NCI-H526 (cell line): Measurements from ENCODE around the gene MCUR1.
"Not testable (repeated sequence)": the region's sequence is repeated elsewhere in the genome, so short reads cannot be mapped to it uniquely, and the experiment has no call there.

Experiments
- DNase-seq, 2 experiments: peaks; one replicate each; lab custom pipeline; 2025; lab: John Stamatoyannopoulos, UW

Gene MCUR1

DNA sequence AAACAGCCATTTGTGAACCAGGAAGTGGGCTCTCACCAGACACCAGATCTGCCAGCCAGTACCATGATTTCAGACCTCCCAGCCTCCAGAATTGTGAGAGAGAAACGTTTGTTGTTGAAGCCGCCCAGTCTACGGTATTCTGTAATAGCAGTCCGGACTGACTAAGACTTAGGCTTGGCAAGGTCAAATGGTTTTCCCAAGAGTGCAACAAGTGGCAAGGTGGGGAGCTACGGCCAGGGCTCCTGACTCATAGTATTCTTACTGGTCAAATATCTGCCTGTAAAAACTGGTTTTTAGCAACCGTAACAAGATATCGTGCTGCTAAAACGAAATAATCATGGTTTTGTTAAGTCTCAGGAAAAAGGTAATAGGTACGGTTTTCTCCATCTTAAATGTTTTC lies 37.8 kb downstream of the MCUR1 start:
- no peak for DNase-seq

DNA sequence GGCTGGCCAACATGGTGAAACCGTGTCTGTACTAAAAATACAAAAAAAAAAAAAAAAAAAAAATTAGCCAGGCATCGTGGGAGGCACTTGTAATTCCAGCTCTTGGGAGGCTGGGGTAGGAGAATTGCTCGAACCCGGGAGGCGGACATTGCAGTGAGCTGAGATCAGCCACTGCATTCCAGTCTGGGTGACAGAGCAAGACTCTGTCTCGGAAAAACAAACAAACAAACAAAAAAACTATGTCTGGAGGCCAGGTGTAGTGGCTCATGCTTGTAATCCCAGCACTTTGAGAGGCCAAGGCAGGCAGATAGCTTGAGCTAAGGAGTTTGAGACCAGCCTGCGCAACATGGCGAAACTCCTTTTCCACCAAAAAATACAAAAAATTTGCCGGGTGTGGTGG lies 38.9 kb downstream of the MCUR1 start:
- DNase-seq = not testable (repeated sequence)

DNA sequence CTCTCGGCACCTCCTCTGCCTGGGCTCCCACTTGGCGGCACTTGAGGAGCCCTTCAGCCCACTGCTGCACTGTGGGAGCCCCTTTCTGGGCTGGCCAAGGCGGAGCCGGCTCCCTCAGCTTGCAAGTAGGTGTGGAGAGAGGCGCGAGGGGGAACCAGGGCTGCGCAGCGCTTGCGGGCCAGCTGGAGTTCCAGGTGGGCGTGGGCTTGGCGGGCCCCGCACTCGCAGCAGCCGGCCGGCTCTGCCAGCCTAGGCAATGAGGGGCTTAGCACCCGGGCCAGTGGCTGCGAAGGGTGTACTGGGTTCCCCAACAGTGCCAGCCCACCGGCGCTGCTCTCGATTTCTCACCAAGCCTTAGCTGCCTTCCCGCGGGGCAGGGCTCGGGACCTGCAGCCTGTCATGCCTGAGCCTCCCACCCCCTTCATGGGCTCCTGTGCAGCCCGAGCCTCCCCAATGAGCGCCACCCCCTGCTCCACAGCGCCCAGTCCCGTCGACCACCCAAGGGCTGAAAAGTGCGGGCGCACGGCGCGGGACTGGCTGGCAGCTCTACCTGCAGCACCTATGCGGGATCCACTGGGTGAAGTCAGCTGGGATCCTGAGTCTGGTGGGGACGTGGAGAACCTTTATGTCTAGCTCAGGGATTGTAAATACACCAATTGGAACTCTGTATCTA lies 41.9 kb downstream of the MCUR1 start:
- DNase-seq = not testable (repeated sequence)

DNA sequence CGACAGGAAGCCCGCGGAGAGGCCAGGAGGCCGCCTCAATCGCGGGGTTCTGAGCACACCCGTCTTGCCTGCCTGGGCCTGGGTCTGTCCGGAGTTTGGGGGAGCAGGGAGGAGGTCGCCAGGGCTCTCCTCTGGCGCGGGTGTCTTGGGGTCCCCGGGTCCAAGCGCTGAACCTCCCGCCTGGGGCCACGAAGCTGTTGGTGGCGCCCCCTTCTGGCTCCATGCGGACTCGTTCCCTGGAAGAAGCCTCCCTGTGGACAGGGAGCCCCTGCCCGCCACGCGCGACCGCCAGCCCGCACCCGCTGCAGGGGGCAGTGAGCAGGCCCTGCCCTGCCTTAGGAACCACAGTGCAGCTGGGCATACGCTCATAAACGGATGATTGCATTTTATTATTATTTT lies 44.7 kb downstream of the MCUR1 start:
- DNase-seq = no peak

DNA sequence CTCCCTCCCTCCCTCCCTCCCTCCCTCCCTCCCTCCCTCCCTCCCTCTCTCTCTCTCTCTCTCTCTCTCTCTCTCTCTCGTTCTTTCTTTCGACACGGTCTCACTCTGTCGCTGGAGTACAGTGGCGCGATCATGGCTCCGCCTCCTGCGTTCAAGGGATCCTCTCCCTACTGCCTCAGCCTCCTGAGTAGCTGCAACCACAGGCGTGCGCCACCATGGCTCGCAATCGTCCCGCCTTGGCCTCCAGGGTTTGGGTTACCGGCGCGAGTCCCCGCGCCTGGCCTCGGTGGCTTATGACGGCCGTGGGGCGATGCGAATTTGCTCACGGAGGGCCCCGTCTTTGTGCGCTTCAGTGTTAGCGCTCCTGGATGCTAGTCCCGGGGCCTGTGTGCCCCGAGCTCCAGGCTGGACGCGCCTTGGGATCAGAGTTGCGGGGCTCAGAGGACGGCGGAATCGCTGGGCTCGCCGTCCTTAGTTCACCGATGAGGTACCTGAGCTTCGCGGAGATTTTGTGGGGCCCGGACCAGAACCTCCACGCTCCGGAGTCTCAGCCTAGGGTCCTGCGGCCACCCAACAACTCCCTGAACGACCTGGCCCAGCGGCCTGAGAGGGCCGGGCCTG lies 45.2 kb downstream of the MCUR1 start:
- DNase-seq = no peak

DNA sequence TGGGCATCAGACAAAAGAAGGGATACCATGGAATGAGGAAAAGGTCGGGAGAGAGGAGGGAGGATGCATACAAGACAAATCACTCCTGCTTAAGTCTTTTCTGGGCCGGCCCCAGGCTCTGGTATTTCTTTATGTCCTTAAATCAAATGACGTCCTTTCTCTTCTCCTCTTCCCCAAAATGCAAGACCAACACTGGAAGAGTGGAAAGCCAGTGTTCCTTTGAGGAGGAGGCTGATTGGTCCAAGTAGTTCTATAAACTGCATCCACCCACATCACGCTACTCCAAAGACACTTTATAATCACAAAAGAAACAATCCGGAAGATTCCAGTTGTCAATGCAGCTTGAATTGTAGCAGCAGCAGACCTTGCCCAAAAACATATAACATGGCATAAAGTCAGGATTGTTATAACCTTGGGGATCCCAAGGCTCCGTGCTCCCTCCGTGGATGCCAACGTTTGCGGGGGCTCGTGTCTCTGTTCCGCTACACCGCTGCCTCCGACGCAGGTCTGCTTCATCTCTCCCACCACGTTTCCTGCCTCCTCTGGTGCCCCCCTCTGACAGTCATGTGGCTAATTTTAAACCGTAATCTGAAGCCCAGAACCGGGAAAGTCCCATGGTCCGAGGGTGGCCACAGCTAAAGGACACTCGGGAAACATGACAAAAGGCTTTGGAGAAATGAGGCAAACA lies 47.1 kb downstream of the MCUR1 start:
- no peak for DNase-seq

DNA sequence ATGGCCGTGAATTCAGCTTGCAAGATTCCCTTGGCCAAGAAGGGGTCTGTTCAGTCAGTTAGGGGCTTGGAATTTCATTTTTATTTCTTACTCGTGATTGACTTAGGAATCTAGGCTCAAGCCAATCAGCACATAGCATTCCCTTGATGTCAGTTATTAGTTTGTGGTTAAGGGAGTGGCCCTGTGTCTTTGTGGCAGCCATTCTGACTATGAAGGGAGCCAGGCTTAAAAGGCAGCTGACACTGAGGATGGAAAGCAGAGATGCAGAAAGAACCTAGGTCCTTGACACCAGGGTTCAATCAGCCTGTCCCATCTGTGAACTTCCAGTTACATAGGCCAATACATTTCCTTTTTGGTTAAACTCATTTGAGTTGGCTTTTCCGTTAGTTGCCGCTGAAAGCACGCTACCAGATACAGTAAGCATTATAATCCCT lies 48.1 kb downstream of the MCUR1 start:
- DNase-seq = no peak

DNA sequence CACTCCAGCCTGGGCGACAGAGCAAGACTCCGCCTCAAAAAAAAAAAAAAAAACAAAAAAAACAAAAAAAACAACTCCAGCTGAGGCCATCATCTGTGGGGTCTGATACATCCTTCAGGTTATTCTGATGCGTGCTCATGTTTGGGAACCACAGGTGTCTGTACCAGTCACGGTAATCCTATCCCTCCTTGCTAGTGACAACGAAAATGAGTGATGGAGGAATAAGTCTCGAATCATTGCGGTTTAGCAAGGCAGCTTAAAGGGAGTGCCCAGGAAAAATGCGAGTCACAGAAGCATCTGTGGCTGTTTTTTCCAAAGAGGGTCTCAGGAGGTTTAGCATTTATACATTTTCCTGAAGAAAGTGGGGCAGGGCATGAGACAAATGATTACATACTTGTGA lies 48.8 kb downstream of the MCUR1 start:
- DNase-seq = no peak

DNA sequence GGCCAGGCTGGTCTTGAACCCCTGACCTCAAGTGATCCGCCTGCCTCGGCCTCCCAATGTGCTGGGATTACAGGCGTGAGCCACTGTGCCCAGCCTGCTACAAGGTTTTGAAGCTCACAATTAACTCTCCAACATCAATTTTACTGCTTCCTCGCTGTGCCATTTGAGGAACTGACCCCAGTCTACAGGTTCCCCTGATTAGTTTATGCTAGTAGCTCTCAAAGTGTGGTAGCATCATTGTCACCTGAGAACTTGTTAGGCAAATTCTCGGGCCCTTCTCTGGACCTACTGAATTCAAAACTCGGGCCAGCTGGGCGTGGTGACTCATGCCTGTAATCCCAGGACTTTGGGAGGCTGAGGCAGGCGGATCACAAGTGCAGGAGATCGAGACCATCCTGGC lies 49.4 kb downstream of the MCUR1 start:
- DNase-seq = peak in 1 of 2 experiments; percentile 12

DNA sequence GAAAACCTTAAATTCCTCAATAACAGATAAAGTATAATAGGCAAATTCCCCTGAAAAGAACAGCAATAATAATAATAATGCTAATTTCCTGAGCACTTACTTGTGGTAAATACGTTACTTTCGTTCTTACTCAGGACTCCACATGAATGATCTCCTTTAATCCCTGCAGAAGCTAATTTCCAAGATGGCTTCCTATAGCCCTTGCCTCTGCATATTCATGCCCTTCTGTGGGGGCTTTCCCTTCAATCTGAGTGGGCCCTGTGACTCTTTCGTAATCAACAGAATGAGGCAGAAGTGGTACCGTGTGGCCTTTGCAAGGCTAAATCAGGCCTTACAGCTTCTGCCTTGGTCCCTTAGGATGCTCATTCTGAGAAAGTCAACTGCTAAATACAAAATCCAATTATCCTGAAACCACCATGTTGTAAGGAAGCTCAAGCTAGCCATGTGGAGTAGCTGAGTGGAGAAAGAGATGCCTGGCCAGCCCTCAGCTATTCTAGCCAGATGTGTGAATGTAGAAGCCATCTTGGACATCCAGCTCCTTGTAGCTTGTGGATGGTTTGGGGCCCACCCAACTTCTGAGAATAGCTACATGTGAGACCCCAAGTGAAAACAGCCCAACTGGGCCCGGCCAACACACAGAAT lies 50.5 kb downstream of the MCUR1 start:
- DNase-seq = no peak

DNA sequence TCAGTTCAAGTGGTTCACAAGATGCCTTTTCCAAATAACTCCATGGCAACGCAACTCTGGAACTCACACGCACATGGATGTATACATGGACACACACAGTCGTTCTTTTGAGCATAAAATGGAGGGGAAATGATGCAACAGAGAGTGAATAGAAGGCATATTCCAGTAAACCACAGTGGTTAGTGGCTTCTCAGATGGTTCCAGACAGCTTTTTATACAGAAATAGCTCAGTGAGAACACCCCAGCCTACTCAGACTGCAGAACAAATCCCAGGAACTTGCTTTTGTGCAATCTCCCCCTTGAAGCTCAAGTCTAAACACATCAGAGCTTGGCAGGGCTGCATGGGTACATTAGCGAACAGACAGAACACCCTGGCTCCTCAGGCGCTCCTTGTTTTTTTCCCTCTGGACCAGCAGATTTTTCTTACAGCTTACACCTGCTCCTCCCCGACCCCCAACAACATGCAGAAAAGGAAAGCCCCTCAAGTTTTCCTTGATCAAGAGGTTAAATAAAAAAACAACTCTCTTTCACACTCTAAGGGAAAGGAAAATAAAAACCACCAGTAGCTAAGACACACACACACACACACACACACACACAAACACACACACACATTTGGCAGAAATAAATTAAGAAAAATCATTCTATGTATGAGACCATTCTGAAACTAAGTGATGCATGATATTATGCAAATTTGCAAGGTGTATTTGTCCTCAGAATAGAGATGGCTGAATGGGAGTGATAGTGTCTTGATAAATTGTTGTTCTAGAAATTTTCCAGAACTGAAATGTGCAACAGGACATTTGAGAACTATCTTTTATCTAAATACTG lies 51.5 kb downstream of the MCUR1 start:
- peak; percentile 57 to 59 for DNase-seq

DNA sequence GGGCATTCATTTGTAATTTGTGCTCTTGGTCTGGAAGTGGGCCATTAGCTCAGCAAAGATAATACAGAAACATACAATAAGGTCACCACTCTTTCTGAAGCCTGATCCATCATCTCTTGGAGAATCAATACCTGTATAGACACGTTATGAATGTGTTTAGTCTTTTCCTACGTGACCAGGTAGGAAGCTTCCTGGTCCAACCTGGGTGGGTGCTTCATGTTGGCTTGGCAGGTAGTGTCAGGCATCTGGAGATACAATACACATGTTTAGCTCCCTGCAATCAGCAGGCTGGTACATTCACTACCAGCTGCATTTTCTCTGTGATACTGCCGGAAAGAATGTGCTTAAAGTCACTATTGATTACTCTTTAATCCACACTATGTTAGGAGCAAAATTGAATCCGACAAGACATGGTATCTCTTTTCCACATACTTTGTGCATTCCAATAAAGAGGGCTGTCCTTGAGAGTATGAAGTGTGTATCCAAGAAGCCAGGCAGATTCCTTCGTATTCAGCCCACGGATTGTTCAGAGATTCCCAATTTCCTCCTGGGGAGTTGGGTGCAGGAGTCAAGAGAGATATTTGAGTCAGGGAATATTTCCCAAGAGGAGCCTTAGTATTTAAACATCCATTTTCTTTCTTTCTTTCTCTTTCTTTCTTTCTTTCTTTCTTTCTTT lies 52.9 kb downstream of the MCUR1 start:
- DNase-seq = no peak

DNA sequence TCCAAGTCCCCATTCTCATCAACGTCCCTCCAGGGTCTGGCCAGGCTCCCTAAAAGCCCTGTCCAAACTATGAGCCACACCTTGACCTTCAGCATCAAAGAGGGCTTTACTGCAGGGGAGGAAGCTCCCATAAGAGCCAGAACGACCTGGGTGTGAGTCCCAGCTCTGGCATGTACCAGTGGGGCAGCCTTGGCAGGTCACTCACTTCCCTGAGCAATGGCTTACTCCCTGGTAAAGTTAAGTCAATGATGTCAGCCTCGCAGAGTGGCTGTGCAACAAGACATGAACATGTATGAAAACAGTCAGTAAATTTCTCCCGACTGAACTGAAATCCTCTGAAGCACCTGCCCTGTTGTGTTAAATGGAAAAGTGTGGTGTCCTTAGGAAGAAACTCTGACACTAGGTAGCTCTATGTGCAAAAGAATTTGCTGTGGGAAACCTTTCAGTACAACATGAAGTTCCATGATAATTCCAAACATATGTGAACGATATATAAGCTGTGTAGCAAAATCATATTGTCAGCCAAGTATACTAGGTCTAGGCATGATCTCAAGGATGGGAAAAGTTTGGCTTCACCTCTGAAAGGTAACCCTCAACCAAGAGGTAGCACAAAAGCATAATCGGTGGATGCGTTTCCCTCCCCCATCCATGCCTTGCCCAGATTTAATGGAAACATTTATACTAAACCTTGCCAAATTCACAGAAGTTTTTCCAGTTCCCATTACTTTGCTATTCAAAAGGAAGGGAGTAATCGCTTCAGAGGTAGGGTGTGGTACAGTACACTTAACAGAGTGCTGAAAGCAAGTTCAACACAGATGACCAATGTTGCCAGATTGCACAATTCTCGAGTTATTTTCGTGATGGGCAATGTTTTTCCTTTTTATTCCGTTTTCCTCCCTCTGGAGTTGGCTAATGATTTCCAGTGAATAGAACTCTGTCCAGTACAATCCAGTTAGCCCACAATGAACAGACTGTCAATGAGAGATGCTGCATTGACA lies 53.8 kb downstream of the MCUR1 start:
- DNase-seq = no peak

DNA sequence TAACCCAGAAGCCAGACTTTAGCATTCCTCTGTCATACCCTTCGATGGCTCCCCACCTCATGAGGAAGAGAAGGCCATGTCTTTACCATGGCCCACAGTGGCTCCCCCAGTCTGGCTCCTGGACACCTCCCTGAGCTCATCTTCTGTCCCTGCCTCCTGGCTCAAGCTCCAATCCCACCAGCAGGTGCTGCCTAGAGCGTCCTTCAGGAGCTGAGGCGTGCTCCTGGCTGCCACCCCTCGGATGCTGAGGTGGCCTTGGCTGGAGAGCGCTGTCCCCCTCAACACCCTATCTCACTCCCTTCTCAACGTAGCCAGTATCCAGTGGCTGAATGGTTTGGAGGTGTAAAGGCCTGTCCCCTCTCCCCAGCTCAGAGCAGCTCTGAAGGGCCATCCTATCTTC lies 55.3 kb downstream of the MCUR1 start:
- DNase-seq = no peak

DNA sequence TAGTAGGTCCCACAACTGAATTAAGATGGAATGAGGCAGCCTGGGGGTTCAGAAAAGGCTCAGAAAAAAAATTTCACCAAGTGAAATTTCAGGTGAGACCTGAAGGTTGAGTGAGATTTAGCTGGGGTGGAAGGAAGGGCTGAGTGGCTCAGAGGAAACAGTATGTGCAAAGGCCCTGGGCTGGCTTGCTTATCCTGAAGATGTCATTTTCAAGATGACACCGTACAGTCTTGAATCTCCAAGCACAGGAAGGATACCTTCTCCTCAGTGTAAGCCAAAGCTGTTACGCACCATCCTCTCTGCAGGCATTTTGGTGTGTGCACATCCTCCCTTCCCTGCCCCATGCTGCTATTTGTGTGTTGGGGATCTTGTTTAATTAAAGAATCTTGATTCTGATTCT lies 59.7 kb downstream of the MCUR1 start:
- DNase-seq = no peak

DNA sequence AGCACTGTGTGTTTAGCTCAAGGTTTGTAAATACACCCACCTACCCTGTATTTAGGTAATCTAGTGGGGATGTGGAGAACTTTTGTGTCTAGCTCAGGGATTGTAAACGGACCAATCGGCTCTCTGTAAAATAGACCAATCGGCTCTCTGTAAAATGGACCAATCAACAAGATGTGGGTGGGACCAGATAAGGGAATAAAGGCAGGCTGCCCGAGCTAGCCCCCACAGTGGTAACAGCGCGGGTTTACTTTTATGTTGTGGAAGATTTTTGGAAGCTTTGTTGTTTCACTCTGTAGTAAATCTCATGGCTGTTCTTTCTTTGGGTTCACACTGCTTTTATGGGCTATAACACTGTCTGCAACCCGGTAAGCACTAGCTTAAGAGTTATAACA lies 70.6 kb downstream of the MCUR1 start:
- no peak for DNase-seq

DNA sequence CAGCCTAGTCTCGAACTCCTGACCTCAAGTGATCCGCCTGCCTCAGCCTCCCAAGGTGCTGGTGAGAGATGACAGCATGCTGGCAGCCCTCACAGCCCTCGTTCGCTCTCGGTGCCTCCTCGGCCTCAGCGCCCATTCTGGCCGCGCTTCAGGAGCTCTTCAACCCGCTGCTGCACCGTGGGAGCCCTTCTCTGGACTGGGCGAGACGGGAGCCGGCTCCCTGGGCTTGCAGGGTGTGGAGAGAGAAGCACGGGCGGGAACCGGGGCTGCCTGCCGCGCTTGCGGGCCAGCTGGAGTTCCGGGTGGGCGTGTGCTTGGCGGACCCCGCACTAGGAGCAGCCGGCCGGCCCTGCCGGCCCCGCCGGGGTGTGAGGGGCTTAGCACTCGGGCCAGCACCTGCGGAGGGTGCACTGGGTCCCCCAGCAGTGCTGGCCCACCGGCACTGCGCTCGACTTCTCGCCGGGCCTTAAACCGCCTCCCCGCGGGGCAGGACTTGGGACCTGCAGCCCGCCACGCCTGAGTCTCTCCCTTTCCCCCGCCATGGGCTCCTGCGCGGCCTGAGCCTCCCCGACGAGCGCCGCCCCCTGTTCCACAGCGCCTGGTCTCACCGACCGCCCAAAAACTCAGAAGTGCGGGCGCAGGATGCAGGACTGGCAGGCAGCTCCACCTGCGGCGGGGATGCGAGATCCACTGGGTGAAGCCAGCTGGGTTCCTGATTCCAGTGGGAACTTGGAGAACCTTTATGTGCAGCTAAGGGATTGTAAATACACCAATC lies 71.2 kb downstream of the MCUR1 start:
- no peak for DNase-seq

DNA sequence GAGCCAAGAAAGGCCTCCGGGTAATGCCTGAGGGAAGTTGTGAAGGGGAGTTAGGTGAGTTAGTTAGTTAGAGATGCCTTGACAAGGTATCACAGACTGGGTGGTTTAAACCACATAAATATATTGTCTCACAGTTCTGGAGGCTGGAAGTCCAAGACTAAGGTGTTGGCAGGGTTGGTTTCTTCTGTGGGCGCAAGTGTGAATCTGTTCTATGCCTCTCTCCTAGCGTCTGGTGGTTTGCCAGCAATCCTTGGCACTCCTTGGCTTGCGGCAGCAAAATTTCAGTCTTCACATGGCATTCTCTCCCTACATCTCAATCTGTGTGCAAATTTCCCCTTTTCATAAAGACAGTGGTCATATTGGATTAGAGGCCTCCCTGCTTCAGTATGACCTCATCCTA lies 73.0 kb downstream of the MCUR1 start:
- DNase-seq = no peak
